GM19463 (cell line): ENCODE measurements around the gene OSBPL10.

ENCODE experiments used
- ATAC-seq: cut with Tn5 transposase; IDR thresholded peaks from one replicate; pipeline ENCODE4 v1.9.1; 2021; ENCODE audit warnings: mild to moderate bottlenecking, moderate library complexity; ENCODE audit not compliant: unreplicated experiment

The OSBPL10 gene

GRCh38 chr3:31959951-31960792 is 20.9 kb downstream of the OSBPL10 start:
- peak; percentile 35 for ATAC-seq

DNA sequence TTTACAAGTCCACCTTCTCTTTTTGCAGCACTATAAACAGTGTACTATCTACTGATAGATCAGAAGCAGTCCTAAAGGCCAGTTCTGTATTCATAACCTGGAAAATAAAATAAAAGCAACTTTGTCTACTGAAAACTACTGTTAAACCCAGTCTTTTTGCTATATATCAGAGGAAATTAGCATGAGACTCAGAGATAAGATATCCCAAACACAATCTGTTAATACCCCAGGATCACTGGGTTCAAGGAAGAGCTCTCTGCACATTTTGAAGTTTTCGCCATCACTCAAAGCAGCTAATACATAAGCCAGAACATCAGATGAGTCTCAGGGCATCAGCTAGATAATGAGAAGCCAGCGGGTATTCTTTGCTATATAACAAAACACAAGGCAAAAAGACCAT is 21.8 kb downstream of the OSBPL10 start:
- ATAC-seq: no peak

DNA sequence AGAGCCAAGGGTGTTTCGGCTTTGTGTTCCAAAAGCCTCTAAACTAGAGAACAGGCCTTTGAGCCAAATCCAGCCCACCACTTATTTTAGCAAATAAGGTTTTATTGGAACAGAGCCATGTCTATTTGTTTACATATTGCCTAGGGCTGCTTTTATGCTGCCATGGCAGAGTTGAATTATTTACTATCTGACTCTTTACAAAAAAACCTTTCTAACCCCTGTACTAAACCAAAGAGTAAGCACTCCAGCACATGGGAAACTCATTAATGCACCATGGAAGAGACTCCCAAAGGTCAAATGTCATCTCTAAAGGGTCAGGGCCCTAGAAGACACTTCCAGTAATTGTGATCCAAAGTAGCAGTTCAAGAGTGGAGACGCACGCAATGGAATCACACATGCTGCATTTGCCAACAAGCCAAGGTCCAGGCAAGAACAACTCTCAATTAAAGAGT is 22.3 kb downstream of the OSBPL10 start:
- ATAC-seq: no peak

GRCh38 chr3:31957106-31957505 is 24.0 kb downstream of the OSBPL10 start:
- ATAC-seq: no peak

GRCh38 chr3:31955581-31955980 is 25.5 kb downstream of the OSBPL10 start:
- ATAC-seq: no peak

DNA sequence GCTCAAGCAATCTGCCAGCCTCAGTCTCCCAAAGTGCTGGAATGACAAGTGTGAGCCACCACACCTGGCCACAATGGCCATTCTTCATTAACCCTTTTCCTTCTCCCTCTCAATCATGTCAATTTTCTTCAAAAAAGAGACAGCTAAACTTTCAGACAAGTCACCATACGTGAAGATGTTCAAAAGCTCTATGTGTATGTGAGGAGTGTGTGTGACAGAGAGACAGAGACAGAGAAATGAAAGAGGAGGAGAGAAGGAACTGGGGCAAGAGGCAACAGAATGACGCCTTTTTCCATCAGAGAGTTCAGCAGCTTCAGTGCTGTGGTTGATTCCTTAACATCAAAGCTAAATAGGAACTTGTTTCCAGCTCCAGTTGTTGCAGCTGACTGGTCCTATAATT is 27.4 kb downstream of the OSBPL10 start:
- ATAC-seq: no peak

- no peak for ATAC-seq
Measured at GRCh38 chr3:31953091-31953490, 28.0 kb downstream of the OSBPL10 start.

DNA sequence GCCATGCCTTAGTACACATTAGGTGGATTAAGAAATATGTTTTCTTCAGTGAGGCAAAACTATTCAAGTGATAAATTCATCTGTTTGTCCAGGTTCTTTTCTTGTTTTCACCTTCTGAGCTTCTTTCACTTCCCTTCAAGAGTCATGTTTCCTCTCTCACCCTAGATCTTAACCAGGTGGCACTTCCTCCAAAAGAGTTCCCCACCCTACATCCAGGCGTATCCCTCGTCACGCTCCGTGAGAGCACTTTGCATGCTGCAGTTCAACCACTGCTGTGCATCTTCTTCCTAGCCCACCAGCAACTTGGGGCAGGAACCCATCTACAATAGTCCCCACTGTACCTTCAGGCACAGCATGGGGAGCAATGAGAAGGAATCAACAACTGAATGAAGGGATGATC is 28.9 kb downstream of the OSBPL10 start:
- peak; percentile 75 for ATAC-seq

GRCh38 chr3:31948280-31948679 is 32.8 kb downstream of the OSBPL10 start:
- ATAC-seq: no peak

DNA sequence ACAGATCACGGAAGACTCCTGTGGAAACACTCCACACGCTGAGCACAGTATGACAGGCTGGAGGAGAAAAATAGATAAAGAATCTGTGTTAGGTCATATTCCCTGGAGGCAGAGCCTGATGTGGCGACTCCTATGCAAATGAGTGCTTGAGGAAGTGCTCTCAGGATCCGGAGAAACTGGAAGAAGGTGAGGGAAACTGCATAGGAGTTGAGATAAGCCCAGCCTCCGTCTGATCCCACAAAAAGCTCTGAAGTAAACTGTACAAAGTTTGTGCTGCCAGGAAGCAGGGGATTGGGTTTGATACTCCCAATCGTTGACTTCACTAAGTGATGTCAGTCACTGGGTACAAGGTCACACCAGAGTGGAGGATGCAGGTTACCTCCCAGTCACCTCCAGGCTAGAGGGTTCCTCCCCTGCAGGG is 33.4 kb downstream of the OSBPL10 start:
- no peak for ATAC-seq

DNA sequence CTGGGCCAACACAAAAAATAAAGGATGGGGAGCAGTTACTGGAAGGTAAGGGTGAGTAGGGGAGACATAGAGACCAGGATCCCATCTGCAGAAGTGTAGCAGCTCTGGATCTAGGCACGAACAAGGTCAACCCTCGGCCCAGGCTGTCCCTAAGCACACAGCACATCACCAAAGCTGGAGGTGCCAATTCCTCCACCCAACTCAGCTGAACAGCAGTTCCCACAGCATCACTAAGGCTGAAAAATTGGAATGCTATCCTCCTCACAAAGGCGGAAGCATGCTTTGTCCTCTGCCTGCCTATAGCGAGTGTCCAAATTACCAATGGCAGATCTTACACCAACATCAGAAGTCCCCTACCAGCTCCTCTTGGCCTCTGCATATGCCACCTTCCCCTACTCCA is 33.9 kb downstream of the OSBPL10 start:
- no peak for ATAC-seq

DNA sequence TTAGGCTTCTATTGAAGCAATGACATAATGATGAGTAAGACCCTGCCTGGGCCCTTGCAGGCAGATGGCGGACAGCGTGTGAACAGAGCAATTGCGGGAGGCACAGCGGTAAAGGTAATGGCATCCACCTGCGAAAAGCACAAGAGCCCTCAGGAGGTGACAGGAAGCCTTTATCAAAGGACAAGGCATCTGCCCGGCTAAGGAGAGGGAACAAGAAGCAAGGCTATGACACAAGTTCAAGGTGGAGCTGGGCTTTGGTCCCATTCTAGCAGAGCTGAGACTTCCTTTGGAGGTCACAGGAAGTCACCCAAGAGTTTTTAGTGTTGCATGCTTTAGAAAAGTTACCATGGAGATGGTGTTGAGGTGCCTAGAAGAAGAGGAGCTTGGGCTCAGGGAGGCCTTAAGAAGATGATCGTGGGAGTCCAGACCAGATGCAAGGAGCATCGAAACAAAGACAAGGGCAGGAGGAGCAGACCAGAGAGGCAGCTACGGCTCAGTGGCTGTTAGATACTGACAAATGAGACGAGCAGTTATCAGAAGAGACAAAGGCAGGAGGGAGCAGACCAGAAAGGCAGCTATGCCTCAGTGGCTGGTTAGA is 34.5 kb downstream of the OSBPL10 start:
- no peak for ATAC-seq

DNA sequence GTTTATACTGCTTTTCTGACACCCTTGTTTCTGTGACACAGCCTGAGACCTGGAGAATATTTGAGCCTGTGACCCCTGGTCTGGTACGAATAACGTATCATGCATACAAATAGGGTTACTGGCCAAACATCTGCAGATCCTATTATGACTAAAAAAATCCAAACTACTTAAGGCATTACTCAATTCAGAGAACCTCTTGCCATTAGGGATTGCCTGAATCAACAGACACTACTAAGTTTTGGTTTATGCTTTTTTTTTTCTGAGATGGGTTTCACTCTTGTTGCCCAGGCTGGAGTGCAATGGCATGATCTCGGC is 35.4 kb downstream of the OSBPL10 start:
- no peak for ATAC-seq

GRCh38 chr3:31943041-31943440 is 38.0 kb downstream of the OSBPL10 start:
- ATAC-seq: no peak

- no peak for ATAC-seq
Measured at GRCh38 chr3:31942446-31942845, 38.6 kb downstream of the OSBPL10 start.

- ATAC-seq: no peak
Measured at GRCh38 chr3:31937225-31937624, 43.8 kb downstream of the OSBPL10 start.

DNA sequence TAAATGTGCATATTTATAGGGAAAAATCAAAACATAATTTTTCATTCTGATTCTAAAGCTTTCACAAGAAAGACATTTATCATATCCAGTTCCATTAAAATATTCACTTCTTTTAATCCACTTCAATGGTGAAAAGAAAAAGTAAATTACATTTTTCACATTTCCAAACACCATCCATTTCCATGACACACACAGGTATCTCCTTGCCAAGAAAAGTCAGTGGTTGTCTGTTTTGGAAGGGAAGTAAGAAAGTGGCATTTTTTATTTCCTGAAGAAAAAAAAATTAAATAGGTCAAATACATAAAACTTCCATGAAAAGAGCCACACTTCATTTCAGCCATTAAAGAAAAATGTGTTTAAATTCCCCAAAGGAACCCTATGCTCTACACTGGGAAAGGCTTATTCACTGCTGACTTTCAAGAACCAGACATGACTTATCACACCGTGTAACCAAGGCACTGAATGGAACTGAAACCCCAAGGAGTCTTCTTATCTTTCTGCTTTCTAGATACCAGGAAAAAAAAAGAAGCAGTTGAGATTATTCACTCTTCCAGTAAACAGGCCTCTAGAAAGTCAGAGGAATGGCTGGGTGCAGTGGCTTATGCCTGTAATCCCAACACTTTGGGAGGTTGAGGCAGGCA is 44.5 kb downstream of the OSBPL10 start:
- no peak for ATAC-seq

DNA sequence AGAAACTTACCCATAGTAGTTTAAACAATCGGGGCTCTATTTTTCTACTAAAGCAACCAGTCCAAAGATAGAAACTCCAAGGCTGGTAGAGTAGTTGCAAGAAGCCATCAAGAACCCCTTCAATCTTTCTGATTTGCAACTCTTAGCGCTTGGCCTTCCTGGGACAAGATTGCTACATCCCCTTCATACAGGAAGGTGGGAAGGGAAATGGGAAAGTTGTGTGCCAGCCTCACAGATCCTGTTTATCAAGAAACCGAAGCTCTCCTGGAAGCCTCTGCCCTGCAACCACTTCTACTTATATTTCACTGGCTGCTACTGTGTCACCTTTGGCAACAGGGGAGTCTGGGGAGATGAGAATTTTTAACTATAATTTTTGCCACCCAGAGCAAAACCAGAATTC is 46.2 kb downstream of the OSBPL10 start:
- ATAC-seq: no peak

GRCh38 chr3:31934018-31934417 is 47.0 kb downstream of the OSBPL10 start:
- no peak for ATAC-seq

DNA sequence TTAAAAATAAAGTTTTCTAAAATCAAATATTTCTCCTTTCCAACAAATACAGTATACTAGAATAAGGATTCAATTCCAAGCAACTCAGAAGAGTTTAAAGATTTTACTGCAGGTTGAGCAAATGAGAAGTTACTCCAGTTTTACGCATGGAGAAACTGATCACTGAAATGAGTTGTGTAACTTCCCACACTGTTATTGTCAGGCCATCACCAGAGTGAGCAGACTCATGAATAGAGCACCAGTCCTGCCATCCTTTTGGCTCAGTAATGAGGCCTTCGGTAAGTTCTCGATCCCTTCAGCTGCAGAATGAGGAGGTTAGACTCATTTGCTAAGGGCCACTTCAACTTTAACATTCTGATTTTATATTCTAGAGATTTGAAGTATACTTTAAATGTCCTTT is 48.1 kb downstream of the OSBPL10 start:
- no peak for ATAC-seq

- no peak for ATAC-seq
Measured at GRCh38 chr3:31929826-31930502, 51.1 kb downstream of the OSBPL10 start.

DNA sequence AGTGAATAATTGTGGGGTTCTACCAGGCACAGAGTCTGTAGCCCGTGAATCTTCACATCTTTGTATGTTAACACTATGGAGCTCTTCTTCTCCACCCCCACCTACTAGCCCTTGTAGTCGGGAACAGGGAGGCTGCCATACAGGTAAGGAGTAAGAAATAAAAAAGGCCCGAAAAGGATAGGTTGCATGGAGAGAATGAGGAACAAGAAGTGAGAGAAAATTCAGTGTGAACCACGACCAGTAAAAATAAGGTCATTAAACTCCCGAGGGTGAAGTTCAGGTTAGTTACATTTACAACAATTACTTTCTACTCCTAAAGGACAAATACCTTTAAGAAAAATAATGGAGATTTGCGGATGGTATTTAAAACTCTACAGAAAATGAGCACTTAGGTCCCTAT is 53.3 kb downstream of the OSBPL10 start:
- ATAC-seq: no peak
